GM18909 (cell line): ENCODE results near the gene RBMS3.
"Not testable (repeated sequence)": the region's sequence is repeated elsewhere in the genome, so short reads cannot be mapped to it uniquely, and the experiment has no call there.

ENCODE experiments used
- ATAC-seq: cut with Tn5 transposase; IDR thresholded peaks from one replicate; pipeline ENCODE4 v1.9.1; 2021; ENCODE audit warnings: mild to moderate bottlenecking; ENCODE audit not compliant: unreplicated experiment, poor library complexity

The RBMS3 gene

GRCh38 chr3:29513236-29513635 lies 232.4 kb downstream of the RBMS3 start:
- ATAC-seq = no peak

GRCh38 chr3:29514170-29514569 lies 233.3 kb downstream of the RBMS3 start:
- ATAC-seq = no peak

GRCh38 chr3:29514912-29515311 lies 234.0 kb downstream of the RBMS3 start:
- ATAC-seq = no peak

GRCh38 chr3:29515451-29515850 lies 234.6 kb downstream of the RBMS3 start:
- ATAC-seq = peak; percentile 75

GRCh38 chr3:29516164-29516563 lies 235.3 kb downstream of the RBMS3 start:
- ATAC-seq = no peak

- no peak for ATAC-seq
Measured at GRCh38 chr3:29520764-29521163, 239.9 kb downstream of the RBMS3 start.

GRCh38 chr3:29521293-29521692 lies 240.4 kb downstream of the RBMS3 start:
- ATAC-seq = no peak

- ATAC-seq = no peak
Measured at GRCh38 chr3:29521751-29522150, 240.9 kb downstream of the RBMS3 start.

- ATAC-seq = not testable (repeated sequence)
Measured at GRCh38 chr3:29524433-29524832, 243.6 kb downstream of the RBMS3 start.

- no peak for ATAC-seq
Measured at GRCh38 chr3:29525254-29525881, 244.5 kb downstream of the RBMS3 start.

- ATAC-seq = no peak
Measured at GRCh38 chr3:29527246-29527645, 246.4 kb downstream of the RBMS3 start.

- ATAC-seq = no peak
Measured at GRCh38 chr3:29531644-29532043, 250.8 kb downstream of the RBMS3 start.

GRCh38 chr3:29532473-29532872 lies 251.6 kb downstream of the RBMS3 start:
- ATAC-seq = no peak

GRCh38 chr3:29534006-29534405 lies 253.1 kb downstream of the RBMS3 start:
- no peak for ATAC-seq

- no peak for ATAC-seq
Measured at GRCh38 chr3:29536016-29536758, 255.3 kb downstream of the RBMS3 start.

GRCh38 chr3:29537889-29538609 lies 257.2 kb downstream of the RBMS3 start:
- ATAC-seq = no peak

GRCh38 chr3:29538610-29538958 lies 257.7 kb downstream of the RBMS3 start:
- no peak for ATAC-seq

GRCh38 chr3:29540544-29540943 lies 259.7 kb downstream of the RBMS3 start:
- ATAC-seq = no peak

GRCh38 chr3:29544701-29545363 lies 264.0 kb downstream of the RBMS3 start:
- no peak for ATAC-seq

GRCh38 chr3:29545615-29546014 lies 264.7 kb downstream of the RBMS3 start:
- no peak for ATAC-seq

GRCh38 chr3:29552051-29552450 lies 271.2 kb downstream of the RBMS3 start:
- ATAC-seq = no peak
